Activated T-helper 9 cell treated with anti-CD3 and anti-CD28 coated beads, Interleukin-2, amount 50 U/mL, for 16 hours (primary cell): ENCODE data around the gene CAMK2B.

Experiments used
- DNase-seq: peaks from one replicate; pipeline ENCODE4 v3.0.0-alpha.2; 2020; ENCODE audit warnings: low read depth

CAMK2B gene

DNA sequence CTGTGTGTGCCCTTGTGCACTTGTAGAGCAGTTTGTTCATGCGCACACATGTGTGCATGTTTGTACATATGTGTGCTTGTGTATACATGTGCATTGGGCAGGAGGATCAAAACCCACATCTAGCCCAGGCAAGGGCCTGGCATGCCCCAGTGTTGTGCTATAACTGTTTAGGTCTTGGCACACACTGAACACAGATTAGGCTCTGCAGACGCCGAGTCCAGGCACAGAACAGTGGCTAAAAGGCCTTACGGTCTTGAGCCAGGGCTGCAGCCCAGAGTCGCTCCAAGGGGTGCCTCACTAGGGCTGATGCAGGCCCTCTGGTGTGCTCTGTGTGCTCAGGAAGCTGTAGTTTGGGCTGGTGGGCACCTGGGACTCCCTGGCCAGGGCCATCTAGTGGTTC, 68.9 kb downstream of the CAMK2B start:
- DNase-seq: no peak

DNA sequence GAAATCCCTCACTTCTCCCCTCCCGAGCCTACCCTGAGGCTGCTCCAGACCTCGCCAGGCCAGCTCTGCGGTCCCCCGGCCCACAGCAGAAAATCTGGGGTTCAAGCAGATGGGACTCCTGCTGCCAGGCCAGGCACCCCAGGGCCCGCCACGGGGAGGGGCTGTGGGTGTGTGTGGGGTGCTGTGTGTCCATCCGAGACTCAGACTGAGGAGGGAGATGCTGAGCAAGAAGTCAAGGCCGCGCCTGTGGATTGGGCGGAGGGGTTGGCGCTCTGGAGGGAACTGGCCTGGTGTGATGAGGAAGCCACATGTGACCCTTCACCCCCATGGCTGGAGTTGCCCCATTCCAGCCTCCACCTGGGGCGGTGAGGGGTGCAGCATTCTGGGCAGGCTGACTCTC, 73.5 kb downstream of the CAMK2B start:
- no peak for DNase-seq

DNA sequence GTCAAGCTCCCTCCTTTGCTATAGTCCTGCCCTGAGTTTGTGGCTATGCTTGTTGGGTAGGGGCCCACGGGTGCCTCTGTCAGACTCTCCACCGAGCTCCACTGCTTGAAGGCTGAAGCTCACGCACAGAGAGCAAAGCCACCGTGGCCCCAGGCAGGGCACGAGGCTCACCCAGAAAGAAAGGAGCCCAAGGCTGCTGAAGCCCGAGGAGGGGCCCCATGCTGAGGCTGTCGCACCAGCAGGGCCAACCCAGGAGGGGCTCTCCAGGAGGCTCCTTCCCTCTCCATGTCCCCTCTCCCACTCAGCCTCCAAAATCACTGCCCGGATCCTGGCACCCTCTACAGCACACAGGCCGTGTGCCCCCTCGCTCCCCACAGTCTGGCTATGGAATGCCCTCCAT, 74.1 kb downstream of the CAMK2B start:
- DNase-seq: no peak

DNA sequence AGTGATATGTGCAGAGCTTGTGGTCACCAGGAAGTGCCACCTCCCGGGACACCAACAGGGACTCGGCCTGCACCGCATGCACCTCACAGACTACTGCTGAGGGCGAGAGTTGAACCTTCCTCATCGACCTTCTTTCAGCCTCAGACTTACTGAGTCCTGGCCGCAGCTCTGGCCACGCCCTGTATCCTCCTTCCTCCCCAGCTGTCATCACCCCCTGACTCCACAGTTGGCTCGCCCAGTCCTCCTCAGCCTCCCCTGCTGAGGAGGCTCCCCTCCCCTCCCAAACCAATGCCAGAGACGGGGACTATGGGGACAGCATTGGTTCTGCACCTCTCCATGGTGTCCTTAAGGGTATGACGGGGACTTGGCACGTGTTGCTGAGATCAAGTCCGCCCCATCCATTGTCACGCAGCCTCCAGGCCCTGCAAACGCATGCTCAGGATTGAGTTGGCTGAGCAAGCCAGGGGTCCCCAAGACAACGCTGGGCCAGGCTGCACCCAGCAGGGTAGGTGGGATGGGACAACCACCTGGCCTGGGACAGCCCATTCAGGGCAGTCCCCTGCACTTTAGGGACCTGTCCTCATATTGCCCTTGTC, 75.7 kb downstream of the CAMK2B start:
- no peak for DNase-seq

DNA sequence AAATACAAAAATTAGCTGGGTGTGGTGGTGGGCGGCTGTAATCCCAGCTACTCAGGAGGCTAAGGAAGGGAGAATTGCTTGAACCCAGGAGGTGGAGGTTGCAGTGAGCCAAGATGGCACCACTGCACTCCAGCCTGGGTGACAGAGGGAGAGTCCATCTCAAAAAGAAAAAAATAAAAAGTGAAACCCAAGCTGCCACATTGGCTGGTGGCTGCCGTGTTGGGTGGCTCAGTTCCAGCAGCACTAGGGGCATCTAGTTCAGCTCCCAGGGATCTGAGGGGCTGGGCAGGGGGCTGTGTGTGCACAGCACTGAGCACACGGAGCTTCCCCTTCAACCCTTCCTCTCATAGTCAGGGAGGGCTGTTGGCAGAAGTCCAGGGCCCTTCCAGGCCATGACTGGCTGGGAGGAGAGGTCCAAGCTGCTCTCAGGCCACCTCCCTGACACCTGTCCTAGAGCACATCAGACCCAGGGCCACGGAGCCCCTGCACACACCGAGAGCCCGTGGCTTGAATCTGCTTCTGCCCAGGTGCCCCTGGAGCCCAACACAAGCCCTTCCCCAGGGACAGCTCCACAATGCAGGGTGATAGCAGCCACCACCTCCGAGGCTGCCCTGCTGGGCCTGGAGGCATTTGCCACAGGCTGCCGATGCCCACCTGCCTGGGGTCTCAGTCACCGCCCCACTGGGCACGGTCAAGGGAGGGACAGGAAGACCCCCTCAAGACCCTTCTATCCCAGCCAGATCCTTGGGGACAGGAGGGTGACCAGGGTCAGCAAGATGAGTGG, 77.3 kb downstream of the CAMK2B start:
- DNase-seq: no peak

DNA sequence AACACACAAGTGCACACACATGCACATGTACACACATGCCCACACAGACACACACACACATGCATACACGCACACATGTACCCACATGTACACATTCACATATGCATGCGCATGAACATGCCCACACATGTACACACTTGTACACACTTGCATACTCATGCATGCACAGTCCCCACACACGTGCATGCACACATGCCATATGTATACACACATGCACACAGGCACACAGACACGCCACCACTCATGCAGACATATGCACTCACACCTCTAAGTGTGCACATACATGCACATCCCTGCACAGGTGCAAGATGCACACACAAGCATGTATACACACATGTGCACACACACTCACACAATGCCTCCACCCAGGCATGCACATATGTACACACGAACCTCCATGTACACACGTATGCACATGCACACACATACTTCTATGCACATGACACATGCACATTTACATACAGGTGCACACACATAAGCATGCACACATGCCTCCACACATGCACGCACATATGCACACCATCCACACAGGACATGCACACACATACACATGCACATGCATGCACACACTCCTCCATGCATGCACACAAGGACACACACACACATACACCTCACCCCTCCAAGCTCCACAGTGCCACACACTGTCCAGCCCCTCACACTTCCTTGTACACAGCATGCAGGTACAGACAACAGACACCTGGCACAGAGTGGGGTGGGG, 78.8 kb downstream of the CAMK2B start:
- no peak for DNase-seq

DNA sequence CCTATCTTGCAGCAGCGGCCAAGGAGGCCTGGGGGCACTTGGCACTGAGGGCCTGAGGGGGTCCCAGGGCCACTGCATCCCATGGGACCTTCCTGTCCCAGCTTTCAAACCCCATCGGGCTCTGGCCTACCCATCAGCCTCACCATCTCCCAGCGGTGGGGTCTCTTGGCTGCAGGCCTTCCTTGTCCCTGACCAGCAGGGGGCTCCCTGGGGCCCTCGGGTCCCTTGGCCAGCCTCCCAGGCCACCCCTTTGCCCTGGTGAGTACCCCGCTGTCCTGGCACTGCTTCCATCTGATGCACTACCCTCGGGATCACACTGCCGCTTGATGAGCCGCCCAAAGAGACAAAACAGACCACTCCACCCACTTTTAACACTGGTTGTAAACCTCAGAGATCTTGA, 81.1 kb downstream of the CAMK2B start:
- no peak for DNase-seq

DNA sequence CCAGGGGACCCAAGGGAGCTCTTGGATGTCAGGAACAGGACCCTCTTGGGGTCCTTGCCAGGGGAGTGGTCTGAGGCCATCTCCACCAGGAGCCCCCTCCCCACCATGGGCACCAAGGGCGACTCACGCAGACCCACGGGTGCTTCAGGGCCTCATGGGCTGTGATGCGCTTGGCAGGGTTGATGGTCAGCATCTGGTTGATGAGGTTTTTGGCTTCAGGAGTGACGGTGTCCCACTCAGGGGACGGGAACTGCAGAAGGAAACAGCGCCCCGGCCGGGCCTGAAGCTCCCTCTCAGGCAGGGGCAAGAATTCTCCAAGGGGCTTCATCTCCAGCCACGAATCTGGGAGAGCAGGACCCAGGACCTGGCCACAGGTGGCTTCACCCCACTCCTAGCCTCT, 83.3 kb downstream of the CAMK2B start:
- DNase-seq: no peak

DNA sequence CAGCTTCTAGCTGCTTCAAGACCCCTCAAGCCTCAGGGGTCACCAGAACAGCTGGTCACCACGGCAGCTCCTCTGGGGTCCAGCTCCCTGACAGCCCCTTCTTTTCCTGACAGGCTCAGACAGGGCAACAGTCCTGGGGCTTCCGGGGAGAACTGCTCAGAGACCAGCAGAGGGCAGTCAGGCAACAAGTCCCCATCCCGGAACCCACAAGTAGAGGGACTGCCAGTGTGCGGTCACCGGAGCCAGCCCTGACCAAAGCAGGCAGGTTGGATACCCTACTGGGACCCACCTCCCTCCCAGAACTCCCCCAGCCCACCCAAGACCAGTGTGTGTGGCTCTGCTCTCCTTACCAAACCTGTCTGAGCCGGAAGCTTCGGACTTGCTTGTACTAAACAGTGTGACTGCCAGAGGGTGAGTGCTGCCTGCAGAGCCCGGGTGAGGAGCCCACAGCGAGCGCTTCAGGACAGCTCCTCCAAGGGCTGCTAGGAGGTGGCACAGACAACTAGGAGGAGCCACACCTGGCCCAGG, 84.3 kb downstream of the CAMK2B start:
- peak; percentile 27 for DNase-seq

DNA sequence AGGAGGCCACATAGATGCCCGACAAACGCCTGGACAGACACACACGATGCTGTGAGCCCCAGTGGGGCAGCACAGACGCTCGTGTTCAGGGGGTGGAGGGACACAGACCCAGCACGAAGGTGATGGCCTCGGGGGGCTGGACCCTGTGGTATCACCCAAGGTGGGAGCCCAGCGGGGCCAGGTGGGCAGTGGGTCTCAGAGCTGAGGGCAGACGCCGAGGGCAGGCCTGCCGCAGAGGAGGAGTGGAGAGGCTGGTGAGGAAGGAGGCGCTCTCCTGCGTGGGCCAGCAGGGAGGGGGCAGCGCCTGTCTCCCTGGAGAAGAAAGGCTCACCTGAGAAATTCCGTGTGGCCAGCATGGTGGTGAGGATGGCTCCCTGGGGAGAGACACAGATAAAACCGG, 85.0 kb downstream of the CAMK2B start:
- no peak for DNase-seq

DNA sequence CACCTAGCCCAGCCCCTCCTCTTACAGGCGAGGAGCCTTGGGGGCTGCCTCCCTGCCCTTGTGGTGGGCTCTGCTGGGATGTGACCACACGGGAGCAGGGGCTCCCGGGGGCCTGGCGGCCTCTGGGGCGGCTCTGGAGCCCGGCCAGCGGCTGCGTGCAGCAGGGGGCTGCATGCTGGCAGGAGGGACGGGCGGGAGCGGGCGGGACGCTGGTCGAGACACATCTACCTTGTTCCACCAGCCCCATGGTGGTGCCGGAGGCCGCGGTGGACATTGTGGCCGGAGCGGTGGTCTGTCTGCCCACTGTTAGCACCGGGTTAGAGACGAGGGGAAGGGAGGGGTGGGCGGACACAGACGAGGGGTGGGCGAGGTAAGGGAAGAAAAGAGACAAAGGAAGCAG, 86.0 kb downstream of the CAMK2B start:
- DNase-seq: no peak

DNA sequence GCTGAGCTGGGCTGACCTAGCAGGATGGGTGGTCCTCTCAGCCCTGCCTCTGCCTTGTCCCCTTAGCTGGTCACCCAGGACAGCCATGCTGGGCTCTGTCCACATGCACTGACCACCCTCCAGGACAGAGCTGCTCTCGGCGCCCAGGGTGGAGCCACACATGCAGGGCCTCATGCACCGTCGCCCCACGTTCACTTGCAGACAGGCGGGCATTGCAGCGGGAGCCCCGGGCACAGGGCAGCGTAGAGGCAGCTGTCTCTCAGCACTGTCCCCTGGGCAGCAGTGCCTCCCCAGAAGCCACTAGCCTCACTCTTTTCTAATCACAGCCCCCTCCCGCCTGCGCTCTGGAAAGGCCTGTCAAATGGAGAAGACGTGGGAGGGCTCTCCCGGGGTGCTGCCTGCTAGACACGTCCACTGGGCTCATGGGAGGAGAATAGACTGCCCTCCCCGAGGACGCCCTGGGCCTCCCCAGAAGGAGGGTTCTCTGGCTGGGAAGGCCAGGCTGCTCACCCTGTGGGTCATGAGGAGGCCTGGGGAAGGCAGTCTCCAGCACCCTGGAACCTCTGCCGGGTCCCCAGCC, 87.2 kb downstream of the CAMK2B start:
- DNase-seq: no peak

DNA sequence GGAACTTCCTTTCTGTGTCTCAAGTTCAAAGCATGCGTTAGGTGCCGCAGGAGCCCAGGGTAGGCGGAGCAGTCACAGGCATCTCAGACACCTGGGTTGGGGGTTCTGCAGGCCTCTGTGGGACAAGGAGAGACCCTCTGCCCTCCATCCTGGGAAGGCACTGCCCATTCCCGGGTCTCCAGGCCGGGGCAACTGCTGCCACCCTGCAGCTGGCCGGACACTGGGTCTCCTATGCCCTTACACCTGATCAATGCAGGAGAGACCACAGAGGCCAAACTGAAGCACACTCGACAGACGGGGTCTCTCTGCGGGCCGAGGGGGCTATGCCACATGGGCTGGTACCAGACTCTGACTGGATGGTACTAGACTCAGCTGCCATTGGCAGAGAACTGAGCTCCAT, 87.7 kb downstream of the CAMK2B start:
- no peak for DNase-seq

DNA sequence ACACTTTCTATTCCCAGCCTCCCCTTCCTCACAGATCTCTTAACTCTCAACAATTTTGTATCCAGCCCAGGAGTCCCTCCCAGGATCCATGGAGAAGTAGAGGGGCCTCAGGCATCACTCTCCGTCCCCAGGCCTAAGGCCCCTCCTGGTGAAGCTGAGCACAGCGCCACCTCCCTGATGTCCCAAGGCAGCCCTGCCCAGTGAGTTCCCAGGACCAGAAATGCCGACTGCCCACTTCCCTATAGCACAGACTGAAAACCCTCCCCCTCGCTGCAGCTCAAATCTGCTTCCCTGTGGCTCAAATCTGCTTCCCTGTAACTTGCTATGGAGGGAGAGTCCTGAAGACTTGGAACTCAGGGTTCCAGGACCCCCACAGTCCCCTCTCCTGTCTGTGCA, 89.1 kb downstream of the CAMK2B start:
- DNase-seq: no peak

DNA sequence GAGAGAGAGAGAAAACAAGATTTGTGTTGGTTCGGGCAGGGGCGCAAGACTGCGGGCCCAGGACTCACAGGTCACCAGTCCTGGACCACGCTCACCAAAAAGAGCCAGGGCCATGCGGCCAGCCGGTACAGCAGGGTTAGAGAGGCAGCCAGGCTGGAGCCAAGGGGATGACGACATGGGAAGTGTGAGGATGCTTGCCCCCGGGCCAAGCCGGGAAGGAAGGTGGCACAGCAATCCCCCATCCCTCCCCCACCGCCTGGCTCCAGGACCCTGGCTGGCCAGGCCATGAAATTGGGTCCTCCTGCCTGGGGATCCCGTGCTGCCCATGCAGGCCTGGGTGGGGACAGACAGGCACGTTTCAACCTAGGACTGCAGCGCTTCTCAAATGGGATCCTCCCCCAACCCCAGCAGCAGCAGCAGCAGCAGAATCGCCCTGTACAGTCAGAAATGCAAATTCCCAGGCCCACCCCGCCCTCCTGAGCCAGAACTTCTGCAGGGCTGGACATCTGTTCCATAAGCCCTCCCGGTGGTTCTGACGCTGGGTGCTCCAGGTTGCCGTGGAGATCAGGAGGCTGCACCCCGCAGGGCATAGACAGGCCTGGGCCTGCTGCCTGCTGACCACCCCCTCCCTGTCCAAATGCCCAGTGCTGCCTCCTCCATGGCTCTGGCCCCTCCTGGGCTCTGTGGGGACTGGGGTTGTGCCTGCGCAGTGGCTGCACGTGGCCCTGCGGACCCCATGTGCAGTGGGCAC, 89.6 kb downstream of the CAMK2B start:
- no peak for DNase-seq

DNA sequence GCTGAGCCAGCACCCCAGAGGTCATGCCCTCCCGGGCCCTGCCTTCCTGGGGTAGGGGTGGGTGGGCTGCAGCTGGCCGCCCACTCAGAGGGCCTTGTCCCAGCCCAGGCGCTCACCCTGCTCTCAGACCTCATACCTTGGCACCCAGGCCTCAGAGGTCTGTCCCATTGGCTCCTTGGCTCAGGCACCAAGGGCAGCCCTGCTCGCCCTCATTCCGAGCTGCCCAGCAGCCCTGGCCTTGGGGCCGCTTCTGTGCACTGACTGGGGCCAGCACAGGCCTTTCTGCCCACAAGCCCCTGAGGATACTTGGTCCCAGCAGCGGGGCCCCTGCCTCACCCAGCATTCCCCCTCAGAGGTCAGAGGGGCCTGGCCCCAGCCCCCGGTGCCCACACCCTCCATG, 90.3 kb downstream of the CAMK2B start:
- DNase-seq: no peak

DNA sequence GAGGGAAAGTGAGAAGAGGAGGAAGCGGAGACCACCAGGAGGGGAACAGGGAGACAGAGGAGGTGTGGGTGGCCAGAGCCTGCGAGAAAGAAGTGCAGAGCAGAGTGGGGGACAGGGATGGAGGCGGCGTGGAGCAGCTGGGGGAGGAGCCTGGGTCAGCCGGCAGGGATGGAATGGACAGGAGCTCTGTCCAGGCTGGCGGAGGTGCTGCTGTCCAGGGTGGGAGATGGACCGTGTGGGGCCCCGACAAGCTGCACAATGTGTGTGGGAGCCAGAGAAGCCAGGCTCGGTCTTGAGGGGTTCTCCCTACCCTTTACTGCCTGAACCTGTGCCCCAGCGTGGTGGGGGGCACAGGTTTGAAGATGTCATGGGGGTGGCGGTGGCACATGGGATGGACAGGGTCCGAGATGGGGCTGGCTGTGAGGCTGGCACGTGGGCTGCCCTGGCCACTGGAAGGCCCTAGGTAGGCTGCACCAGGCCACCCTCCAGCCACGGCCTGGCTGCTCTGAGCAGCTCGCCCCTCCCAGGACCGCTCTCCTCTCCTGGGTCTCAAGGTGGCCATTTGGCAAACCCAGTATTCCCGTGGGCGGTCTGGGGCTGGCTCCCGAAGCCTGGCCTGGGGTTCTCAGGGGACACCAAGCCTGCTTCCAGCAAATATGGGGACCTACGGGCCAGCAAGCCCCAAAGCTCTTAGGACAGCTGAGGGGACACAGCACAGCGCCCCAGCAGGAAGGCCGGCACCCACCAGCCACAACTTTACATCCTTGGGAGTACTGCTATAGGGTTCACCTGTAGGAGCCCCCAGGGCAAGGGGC, 92.3 kb downstream of the CAMK2B start:
- no peak for DNase-seq

DNA sequence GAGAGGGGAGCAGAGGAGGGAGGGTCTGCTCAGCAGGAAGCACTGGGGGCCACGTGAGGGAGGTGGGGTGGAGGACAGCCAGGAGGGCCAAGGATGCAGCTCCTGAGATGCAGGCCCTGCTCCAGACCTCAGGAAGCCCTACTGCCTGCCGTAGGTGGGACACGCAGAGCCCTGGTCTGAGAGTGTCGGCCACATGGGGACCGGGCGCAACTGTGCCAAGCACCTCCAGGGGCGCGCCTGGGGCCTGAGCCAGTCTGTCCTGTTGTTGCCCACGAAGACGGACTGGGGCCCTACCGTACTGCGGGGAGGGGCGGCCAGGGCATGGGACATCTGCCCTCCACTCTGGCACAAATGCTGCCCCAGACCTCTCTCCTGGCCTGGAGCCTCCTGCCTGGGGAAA, 93.0 kb downstream of the CAMK2B start:
- no peak for DNase-seq

DNA sequence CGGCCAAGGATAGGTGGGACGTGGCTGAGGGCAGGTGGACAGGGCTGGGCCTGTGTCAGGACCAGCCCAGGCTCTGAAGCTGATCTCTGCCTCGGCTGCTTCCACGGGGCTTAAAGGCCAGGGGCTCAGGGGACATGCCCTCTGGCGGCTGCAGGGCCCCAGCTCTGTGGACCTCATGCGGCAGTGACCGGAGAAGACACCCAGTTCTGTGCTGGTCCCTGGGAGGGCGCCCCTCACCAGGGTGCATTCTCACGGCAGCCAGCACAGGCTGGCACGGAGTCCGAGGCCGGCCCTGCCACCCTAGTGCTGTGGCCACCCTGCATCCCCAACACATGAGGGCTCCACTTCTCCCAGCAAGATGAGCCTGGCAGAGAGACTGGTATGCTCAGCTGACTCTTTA, 94.3 kb downstream of the CAMK2B start:
- DNase-seq: no peak

DNA sequence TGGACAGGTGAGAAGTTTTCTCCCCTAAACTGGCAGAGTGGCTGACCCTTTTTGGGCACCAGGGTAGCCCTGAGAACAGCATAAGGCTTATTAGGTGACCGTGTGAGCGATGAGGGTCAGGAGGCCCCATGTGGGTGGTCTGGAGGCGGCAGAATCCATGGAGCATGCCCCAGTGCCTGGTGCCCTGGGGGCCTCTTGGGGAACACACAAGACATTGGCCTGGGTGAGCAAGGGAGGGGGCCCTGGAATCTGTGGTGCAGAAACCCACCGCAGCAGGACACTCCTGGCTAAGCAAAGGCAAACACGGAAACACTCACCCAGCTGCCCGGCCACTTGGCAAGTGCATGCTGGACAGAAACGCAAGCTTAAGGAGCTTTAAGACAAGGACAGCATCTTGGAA, 95.1 kb downstream of the CAMK2B start:
- no peak for DNase-seq

DNA sequence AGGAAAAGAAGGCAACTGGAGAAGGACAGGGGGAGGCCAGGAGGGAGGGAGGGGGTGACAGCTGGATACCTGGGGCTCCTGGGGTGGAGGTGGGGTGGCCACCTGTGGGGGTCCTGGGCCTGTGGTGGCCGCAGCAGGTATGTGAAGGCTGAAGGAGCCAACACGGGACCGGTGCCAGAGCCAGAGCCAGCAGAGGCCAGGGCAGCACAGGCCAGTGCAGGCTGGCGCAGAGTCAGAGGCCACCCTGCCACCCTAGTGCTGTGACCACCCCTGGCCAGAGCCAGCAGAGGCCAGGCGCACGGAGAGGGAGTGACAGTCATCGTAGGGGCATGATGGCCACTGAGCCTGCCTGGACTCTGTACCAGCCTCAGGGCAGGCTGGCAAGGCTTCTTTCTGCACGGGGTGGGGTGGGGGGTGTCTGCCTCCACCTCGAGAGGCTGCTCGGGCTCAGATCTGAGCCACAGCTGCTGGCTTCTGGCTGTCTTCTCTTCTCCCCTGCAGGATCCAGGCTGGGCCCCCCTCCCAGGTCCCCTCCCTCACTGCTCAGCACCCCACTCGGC, 95.8 kb downstream of the CAMK2B start:
- DNase-seq: no peak
